ENCODE results near the gene NOL4L.

DNA sequence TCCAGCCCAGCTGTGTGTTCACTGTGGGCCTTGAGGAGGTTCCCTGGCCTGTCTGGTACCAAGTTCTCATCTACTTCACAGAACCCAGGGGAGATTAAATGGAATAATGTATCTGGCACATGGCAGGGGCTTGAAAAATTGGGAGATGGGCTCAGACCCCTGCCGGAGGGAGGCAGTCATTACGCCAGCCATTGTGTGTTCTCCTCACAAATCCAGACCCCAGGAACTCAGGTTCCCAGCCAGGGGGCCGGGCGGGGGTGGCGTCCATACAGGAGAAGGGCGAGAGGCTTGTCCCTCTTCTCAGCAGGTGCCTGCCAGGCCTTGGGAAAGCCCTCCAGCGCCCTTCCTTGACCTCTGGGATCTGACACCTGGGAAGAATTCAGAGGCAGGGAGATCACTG is 8.1 kb downstream of the NOL4L start:
- no peak for TF ChIP-seq POLR2AphosphoS5 (IDR thresholded peaks at IDR 0.05)
- no peak for TF ChIP-seq EP300 (IDR thresholded peaks at IDR 0.05)
- no peak for TF ChIP-seq CTCF (IDR thresholded peaks at IDR 0.05)
- TF ChIP-seq POLR2A (IDR thresholded peaks at IDR 0.05; ENCODE audit: low read depth), result no peak
